CD4-positive, alpha-beta T cell treated with Interleukin-1 beta for 1 hour (primary cell): ENCODE results near the gene SARM1.
A peak's percentile ranks its signal among the peaks of the same experiment; 100 is the strongest.

ENCODE experiments used
- DNase-seq, 2 donors: peaks; one replicate each; pipeline ENCODE4 v3.0.0-alpha.2; 2020 to 2022

The SARM1 gene

DNA sequence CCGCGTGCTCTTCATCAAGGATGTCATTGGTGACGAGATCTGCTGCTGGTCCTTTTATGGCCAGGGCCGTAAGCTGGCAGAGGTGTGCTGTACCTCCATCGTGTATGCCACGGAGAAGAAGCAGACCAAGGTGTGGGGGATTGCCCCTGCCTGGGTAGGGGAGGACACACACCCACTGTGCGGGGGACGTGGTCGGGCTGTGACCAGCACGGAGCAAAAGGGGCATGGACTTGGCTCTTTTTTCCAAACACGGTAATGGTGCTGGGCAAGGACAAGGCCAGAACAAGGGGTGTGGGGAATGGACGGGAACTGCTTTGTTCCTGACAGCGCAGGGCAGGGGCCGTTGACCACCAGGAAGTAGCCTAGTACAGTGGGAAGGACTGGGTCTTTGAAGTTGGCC is 29.2 kb upstream of the SARM1 start:
- no peak for DNase-seq

- DNase-seq, result no peak
Measured at GRCh38 chr17:28343491-28343932, 28.0 kb upstream of the SARM1 start.

- DNase-seq, result no peak
Measured at GRCh38 chr17:28344011-28344410, 27.5 kb upstream of the SARM1 start.

GRCh38 chr17:28344435-28344901 is 27.0 kb upstream of the SARM1 start:
- DNase-seq, result no peak

- no peak for DNase-seq
Measured at GRCh38 chr17:28345419-28346198, 25.9 kb upstream of the SARM1 start.

DNA sequence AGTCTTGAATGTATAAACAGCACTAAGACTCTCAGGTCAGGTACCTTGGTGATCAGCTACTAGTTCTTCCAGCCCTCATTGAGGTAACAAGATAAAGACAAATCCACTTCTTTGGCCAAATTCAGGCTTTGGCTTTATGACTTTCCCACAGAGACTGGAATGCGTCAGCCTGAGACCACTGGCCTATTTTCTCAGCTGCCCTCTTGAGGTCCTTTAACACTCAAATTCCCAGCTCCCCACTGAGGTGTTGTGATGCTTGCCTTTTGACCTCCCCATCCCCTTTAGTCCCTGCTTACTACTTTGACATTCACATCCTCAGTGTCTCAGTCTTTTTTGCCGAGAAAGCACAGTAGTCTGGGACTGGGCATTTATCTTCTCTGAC is 25.3 kb upstream of the SARM1 start:
- no peak for DNase-seq

- DNase-seq, result no peak
Measured at GRCh38 chr17:28346746-28347246, 24.7 kb upstream of the SARM1 start.

- no peak for DNase-seq
Measured at GRCh38 chr17:28347261-28347891, 24.1 kb upstream of the SARM1 start.

DNA sequence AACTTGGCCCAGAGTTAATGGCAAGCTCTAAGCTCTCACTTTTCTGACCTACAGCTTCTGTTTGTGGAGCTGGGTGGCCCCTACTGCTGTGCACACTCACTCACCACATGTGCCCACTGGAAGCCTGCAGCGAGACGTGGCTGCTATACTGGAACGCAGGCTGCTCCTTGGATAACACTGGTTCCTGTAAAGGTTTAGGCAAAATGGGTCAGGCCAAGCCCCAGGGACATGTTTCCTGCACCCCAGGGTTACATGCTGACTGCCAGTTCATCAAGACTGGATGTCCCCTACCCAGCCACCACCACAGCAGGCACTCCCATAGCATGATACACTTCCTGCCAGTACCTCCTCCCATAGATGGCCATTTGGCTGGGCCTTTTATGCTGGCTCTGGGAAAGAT is 22.5 kb upstream of the SARM1 start:
- no peak for DNase-seq

GRCh38 chr17:28350271-28350670 is 21.2 kb upstream of the SARM1 start:
- DNase-seq, result no peak

DNA sequence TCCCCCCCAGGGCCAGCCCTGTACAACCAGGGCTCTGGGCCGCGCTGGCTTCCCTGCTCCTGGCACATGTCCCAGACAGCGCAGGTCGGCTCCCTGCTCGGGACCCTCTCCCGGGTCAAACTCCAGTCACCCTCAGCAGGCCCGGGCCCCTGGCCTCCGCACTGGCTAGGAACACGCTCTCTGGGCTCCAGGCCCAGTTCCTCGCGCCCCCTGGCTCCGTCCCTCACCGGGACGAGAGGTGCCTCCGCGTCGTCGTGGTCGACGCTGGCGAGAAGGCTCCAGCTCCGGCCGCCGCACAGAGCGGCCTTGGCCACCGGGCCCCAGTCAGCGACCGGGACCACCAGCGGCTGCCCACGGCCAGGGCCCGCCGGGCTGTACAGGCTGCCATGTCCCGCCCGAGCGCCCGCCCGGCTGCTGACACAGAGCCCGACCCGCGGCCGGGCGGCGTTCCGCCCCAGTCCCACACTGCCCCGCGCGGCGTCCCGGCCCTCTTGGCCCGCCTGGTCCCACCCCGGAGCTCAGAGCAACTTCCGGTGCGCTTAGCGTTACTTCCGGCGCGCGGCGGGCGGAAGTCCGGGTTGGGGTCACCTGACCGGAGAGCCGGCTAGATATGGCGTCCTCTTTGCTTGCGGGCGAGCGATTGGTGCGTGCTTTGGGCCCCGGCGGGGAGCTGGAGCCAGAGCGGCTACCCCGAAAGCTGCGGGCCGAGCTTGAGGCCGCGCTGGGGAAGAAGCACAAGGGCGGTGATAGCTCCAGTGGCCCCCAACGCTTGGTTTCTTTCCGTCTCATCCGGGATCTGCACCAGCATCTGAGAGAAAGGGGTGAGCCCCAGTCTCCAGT is 14.2 kb upstream of the SARM1 start, which contains the start of gene POLDIP2:
Gene POLDIP2 (minus strand): TSS at position 467 of the 840 bp plus-strand sequence. CDS start 79 bp downstream, at position 388.
- peak; percentile 96 to 97 for DNase-seq

- DNase-seq, result no peak
Measured at GRCh38 chr17:28357901-28358197, 13.6 kb upstream of the SARM1 start.

- no peak for DNase-seq
Measured at GRCh38 chr17:28363186-28363585, 8.3 kb upstream of the SARM1 start.

DNA sequence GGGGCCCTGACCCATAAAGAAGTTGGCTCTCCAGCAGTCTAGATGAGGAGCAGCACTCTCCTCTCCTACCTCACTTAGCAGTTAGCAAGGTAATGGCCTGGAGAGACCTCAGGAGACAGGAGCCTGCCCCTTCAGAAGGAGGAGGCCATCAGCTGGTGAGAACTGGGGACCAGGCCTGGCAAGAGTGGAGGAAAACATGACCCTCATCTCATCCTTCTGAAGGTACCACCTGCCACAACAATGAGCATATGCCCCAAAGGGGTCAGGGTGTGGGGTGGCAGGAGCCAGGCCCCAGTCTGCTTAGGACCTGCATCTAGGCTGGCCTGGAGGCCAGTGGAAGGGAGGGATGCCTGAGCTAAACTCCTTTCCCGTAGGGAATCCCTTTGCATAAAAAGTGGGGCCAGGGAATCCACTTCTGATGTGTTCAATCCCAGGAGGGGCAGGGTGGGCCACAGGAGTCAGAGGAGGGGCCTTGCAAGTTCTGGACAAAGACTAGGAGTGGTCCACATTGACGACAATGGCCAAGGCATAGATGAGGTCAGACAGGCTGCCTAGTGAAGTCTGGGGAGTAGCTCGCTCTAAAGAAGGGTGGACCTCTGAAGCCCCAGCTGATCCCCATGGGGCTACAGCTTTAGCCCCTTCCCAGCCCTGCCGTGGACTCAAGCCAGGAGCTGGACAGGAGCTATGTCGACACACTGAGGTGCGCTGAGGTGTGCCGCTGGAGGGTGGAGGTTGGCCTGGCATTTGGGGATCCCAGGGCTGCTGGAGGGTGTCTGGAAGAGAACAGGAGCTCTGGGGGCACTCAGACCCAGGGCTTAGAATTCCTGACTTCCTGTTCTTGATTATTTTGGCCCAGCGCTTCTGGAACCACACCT is 7.5 kb upstream of the SARM1 start:
- DNase-seq, result no peak

DNA sequence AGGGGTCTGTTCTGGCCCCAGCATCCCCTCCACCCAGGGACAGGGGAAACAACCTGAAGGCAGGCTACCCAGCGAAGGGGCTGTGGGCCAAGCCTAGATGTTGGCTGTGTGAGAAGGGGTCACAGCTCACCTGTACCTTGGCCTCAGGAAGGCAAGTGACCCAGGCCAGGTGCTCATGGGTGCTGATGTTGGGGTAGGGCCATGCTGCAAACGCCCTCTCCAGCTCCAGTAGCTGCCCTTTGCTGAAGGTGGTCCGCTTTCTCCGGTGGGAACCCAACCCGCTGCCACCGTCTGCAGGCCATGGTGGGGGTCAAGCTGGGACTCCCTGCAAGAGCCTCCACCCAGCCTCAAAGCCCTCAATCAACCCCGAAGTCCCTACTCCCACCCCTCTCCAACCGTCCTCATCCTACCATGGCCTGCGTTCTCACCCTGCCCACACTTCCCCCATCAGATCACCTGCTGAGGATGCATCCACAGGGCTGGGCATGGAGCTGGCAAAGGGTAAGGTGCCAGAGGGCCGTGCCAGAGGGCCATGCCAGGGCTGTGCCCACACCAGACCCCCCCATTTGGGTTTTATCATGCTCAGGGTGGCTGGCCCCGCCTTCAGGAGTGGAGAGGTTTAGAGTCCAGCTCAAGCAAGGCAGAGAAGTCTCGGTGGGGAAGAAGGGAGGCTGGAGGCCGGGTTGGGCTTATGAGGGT is 6.7 kb upstream of the SARM1 start, which contains the start of gene SEBOX:
Gene SEBOX (minus strand): TSS at position 535 of the 699 bp plus-strand sequence. CDS start 48 bp downstream, at position 487.
- DNase-seq, result no peak

- DNase-seq, result no peak
Measured at GRCh38 chr17:28365487-28365886, 6.0 kb upstream of the SARM1 start.

GRCh38 chr17:28366605-28367004 is 4.9 kb upstream of the SARM1 start:
- DNase-seq, result no peak

DNA sequence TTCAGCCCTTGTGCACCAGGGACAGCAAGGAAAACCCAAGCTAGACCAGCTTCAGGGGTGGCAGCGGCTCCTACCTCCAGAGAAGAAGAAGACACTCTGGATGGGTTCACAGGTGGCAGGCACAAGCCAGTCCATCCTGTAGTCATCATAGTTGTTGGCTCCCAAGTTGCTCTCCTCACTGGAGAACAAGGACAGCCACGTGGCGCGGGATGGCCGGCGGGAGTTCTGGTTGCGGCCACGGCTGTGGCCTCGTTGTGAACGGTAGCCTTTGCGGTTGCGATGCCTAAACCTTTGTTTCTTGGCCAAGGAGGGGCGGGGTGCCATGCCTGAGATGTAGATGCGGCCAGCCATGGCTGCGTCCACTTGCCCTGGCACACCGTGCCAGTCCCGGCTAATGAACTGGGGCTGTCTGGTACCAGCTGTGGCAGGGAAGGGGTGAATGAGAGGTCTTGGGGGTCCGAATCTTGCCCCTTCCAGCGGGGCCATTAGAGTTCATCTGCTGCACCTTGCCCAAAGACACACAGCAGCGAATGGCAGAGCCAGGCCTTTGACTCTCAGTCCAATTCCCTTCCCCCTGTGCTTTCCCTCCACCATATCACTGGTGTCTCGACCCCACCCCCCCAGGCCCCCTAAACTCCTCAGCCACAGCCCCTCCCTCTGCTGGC is 3.7 kb upstream of the SARM1 start:
- no peak for DNase-seq

DNA sequence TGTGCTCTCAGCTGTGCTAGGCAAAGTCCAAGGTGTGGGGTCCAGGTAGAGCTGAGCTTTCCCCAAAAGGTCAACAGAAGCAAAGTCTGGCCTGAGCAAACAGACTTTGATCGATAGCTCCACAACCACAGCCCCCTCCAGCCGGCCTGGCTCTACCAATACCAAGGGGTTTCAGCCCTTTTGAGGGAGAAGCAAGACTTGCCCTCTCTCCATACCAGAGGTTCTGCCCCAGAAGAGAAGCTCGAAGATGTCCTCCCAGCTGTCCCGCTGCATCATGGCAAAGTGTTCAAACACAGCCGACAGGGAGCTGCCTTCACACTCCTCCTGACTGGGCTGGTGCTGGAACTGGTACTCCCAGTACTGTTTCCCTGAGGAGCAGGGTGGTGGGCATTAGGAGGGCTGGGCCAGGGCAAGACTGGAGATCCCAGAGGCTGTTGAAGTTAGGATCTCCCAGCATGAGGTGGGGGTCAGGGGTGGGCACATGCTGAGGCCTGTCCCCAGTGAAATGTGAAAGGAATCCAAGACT is 3.1 kb upstream of the SARM1 start:
- DNase-seq, result no peak

GRCh38 chr17:28368915-28369683 is 2.4 kb upstream of the SARM1 start:
- DNase-seq, result no peak
